GM12878 (cell line): ENCODE measurements around the gene ARL14EP. TPM values are rescaled to one million over a fixed set of nuclear protein-coding genes. Genes with fewer than 3 reads are reported as not detected.

Experiments used
- ATF3 ChIP-seq: IDR thresholded peaks from 2 replicates; pipeline ENCODE4 v1.6.1; 2011; ENCODE audit warnings: low read depth, mild to moderate bottlenecking, low read length, moderate library complexity, borderline replicate concordance; ENCODE audit errors: extremely low read depth
- CHD4 ChIP-seq: fragments of 200-600 bp; sonication (generic); IDR thresholded peaks from 2 replicates; pipeline ENCODE4 v1.6.1; 2016; ENCODE audit warnings: mild to moderate bottlenecking
- E2F4 ChIP-seq: IDR thresholded peaks from 2 replicates; pipeline ENCODE4 v1.6.1; 2012; ENCODE audit warnings: low read depth, low read length, improper control_type of control experiment
- EP300 ChIP-seq, 2 experiments: fragments of 150-350 bp in 1 of 2; IDR thresholded peaks; 2 replicates each; pipeline ENCODE4 v1.6.1; 2011 to 2012; ENCODE audit warnings: low read depth in 2 of 2, low read length in 2 of 2, borderline replicate concordance in 1 of 2, improper control_type of control experiment in 1 of 2, inconsistent platforms in 1 of 2; ENCODE audit not compliant: control insufficient read depth in 1 of 2
- HCFC1 ChIP-seq: fragments of 150-350 bp; IDR thresholded peaks from 2 replicates; pipeline ENCODE4 v1.6.1; 2014; ENCODE audit warnings: low read length
- LARP7 ChIP-seq: fragments of 450-650 bp; IDR thresholded peaks from 2 replicates; pipeline ENCODE4 v1.6.1; 2017; ENCODE audit warnings: mild to moderate bottlenecking
- MEF2B ChIP-seq: fragments of 450-650 bp; IDR thresholded peaks from 2 replicates; pipeline ENCODE4 v1.6.1; 2018; ENCODE audit warnings: mild to moderate bottlenecking, moderate library complexity; ENCODE audit not compliant: partially characterized antibody, poor library complexity, severe bottlenecking
- MTA2 ChIP-seq: fragments of 450-650 bp; IDR thresholded peaks from 2 replicates; pipeline ENCODE4 v1.6.1; 2016; ENCODE audit warnings: low read depth, mild to moderate bottlenecking, moderate library complexity
- MYC ChIP-seq: IDR thresholded peaks from 2 replicates; pipeline ENCODE4 v1.6.1; 2011; ENCODE audit warnings: mild to moderate bottlenecking, low read length, moderate library complexity, inconsistent platforms; ENCODE audit not compliant: insufficient read depth, insufficient replicate concordance, insufficient read length, severe bottlenecking
- NFIC ChIP-seq: IDR thresholded peaks from 2 replicates; pipeline ENCODE4 v1.6.1; 2012; ENCODE audit warnings: low read depth, mild to moderate bottlenecking, inconsistent platforms, low read length, moderate library complexity
- NR2C2 ChIP-seq: IDR thresholded peaks from 2 replicates; pipeline ENCODE4 v1.6.1; 2011; ENCODE audit warnings: borderline replicate concordance, low read depth; ENCODE audit not compliant: control insufficient read depth, insufficient read length
- POLR2AphosphoS2 ChIP-seq: IDR thresholded peaks from 2 replicates; pipeline ENCODE4 v1.6.1; 2011; ENCODE audit warnings: low read depth, mild to moderate bottlenecking, low read length, improper control_type of control experiment, moderate library complexity
- RB1 ChIP-seq: fragments of 450-650 bp; formaldehyde crosslinking; IDR thresholded peaks from 2 replicates; pipeline ENCODE4 v1.6.1; 2017; ENCODE audit warnings: mild to moderate bottlenecking, borderline replicate concordance
- RELB ChIP-seq: fragments of 450-650 bp; IDR thresholded peaks from 2 replicates; pipeline ENCODE4 v1.6.1; 2017; ENCODE audit warnings: low read depth, mild to moderate bottlenecking, moderate library complexity
- SMC3 ChIP-seq: IDR thresholded peaks from 2 replicates; pipeline ENCODE4 v1.6.1; 2011; ENCODE audit warnings: low read length, improper control_type of control experiment, borderline replicate concordance
- STAT1 ChIP-seq: fragments of 450-650 bp; conservative IDR thresholded peaks from 2 replicates; pipeline ENCODE4 v1.6.1; 2014; ENCODE audit warnings: antibody characterized with exemption, mild to moderate bottlenecking
- SUZ12 ChIP-seq: fragments of 200-600 bp; sonication (generic); IDR thresholded peaks from one replicate; pipeline ENCODE4 v1.6.1; 2018; ENCODE audit warnings: antibody characterized with exemption, mild to moderate bottlenecking; ENCODE audit not compliant: unreplicated experiment
- TAF1 ChIP-seq: IDR thresholded peaks from 2 replicates; pipeline ENCODE4 v1.6.1; 2011; ENCODE audit warnings: mild to moderate bottlenecking, low read depth, low read length, borderline replicate concordance
- ZZZ3 ChIP-seq: IDR thresholded peaks from 2 replicates; pipeline ENCODE4 v1.6.1; 2011; ENCODE audit warnings: low read depth; ENCODE audit not compliant: control insufficient read depth, insufficient read length
- polyA plus RNA-seq, 11 experiments: library from polyadenylated mRNA; depleted of rRNA in 4 of 11; unstranded in 6 of 11; stranded (reverse) in 5 of 11; fragments of >200 nt; fragmentation: Nextera tagmentation in 4 of 11; fragmentation: Illumina TruSeq in 1 of 11; extraction: Ambion mirVana in 4 of 11; extraction: Trizol in 1 of 11; gene quantifications; 1 replicate in 1 of 11; 2 replicates in 10 of 11; pipeline versions ENCODE4 v1.2.1 to v1.2.3, GENCODE V29; 2011 to 2016; ENCODE audit warnings: inconsistent platforms in 2 of 11, missing spikeins in 2 of 11, low read depth in 1 of 11
- total RNA-seq, 4 experiments: library from RNA; depleted of rRNA in 3 of 4; stranded (reverse); fragments of >200 nt in 3 of 4; fragmentation: Illumina TruSeq in 1 of 4; extraction: Trizol in 1 of 4; gene quantifications; 2 replicates each; pipeline versions ENCODE4 v1.2.1 to v1.2.3, GENCODE V29; 2013 to 2021
- TF ChIP-seq, protein P1 (sequence below): fragments of 450-650 bp; IDR thresholded peaks from 2 replicates; pipeline ENCODE4 v1.6.1; 2017; ENCODE audit warnings: mild to moderate bottlenecking, low read depth, inconsistent platforms; ENCODE audit not compliant: poor library complexity, severe bottlenecking
- TF ChIP-seq, protein P2 (sequence below): IDR thresholded peaks from 2 replicates; pipeline ENCODE4 v1.6.1; 2011; ENCODE audit warnings: borderline replicate concordance, low read depth, mild to moderate bottlenecking, moderate library complexity, low read length; ENCODE audit not compliant: insufficient read depth, poor library complexity, severe bottlenecking
- TF ChIP-seq, protein P3 (sequence below): fragments of 150-350 bp; IDR thresholded peaks from 2 replicates; pipeline ENCODE4 v1.6.1; 2014; ENCODE audit warnings: mild to moderate bottlenecking, low read depth, low read length

ARL14EP gene
- total and polyA plus RNA-seq, 10 of the 15 experiments (the other 5 are each of a cell fraction or from before 2014, with no cell fraction given), result 18.1 to 59.8 (median 42.8) TPM

DNA sequence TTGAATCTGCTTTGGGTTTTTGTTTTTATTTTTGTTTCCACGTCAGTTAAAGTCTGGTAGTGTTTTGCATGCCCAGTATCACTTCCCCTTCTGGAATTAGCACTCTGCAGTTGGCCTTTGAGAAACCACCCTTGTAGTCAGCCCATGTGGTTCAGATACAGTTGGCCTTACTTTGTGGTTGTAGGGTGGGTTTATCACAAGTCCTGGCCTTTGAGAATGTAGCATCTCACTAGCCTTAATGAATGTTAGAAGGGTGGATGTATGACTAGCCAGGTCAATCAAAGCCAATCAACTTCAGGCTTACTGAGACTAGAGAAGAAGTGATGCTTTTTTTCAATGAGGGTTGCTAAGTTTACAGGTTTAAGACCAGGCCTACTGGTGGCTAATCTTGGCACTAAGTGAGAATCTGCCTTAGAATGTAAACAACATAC, 19.8 kb downstream of the ARL14EP start (continued):
- TF ChIP-seq SUZ12 (no peak), RB1 (no peak), POLR2AphosphoS2 (no peak), CHD4 (no peak), MTA2 (peak; percentile 96), RELB (peak; percentile 93), MYC (no peak), SMC3 (no peak), STAT1 (no peak), ATF3 (no peak), HCFC1 (no peak), MEF2B (peak; percentile 80), ZZZ3 (no peak), NR2C2 (no peak), TAF1 (peak; percentile 13; the same call in 1 of the 2 replicates), EP300 (IDR thresholded peaks at IDR 0.05; ENCODE audit: borderline replicate concordance in 1 of 2, control insufficient read depth in 1 of 2, low read depth in 2 of 2, low read length in 2 of 2) (peak; percentile 96 to 99), LARP7 (no peak), E2F4 (no peak), NFIC (peak; percentile 94)
- TF ChIP-seq, protein P1, sequence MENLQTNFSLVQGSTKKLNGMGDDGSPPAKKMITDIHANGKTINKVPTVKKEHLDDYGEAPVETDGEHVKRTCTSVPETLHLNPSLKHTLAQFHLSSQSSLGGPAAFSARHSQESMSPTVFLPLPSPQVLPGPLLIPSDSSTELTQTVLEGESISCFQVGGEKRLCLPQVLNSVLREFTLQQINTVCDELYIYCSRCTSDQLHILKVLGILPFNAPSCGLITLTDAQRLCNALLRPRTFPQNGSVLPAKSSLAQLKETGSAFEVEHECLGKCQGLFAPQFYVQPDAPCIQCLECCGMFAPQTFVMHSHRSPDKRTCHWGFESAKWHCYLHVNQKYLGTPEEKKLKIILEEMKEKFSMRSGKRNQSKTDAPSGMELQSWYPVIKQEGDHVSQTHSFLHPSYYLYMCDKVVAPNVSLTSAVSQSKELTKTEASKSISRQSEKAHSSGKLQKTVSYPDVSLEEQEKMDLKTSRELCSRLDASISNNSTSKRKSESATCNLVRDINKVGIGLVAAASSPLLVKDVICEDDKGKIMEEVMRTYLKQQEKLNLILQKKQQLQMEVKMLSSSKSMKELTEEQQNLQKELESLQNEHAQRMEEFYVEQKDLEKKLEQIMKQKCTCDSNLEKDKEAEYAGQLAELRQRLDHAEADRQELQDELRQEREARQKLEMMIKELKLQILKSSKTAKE, result peak; percentile 91
- TF ChIP-seq, protein P2, sequence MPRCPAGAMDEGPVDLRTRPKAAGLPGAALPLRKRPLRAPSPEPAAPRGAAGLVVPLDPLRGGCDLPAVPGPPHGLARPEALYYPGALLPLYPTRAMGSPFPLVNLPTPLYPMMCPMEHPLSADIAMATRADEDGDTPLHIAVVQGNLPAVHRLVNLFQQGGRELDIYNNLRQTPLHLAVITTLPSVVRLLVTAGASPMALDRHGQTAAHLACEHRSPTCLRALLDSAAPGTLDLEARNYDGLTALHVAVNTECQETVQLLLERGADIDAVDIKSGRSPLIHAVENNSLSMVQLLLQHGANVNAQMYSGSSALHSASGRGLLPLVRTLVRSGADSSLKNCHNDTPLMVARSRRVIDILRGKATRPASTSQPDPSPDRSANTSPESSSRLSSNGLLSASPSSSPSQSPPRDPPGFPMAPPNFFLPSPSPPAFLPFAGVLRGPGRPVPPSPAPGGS, result peak; percentile 24
- TF ChIP-seq, protein P3, sequence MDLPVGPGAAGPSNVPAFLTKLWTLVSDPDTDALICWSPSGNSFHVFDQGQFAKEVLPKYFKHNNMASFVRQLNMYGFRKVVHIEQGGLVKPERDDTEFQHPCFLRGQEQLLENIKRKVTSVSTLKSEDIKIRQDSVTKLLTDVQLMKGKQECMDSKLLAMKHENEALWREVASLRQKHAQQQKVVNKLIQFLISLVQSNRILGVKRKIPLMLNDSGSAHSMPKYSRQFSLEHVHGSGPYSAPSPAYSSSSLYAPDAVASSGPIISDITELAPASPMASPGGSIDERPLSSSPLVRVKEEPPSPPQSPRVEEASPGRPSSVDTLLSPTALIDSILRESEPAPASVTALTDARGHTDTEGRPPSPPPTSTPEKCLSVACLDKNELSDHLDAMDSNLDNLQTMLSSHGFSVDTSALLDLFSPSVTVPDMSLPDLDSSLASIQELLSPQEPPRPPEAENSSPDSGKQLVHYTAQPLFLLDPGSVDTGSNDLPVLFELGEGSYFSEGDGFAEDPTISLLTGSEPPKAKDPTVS, result no peak
